ENCODE measurements around the gene FOXD2. TPM values are rescaled to one million over a fixed set of nuclear protein-coding genes. Genes with fewer than 3 reads are reported as not detected.

Gene FOXD2
- total RNA-seq, 1 donor from 2014 or later, result 4.9 TPM

DNA sequence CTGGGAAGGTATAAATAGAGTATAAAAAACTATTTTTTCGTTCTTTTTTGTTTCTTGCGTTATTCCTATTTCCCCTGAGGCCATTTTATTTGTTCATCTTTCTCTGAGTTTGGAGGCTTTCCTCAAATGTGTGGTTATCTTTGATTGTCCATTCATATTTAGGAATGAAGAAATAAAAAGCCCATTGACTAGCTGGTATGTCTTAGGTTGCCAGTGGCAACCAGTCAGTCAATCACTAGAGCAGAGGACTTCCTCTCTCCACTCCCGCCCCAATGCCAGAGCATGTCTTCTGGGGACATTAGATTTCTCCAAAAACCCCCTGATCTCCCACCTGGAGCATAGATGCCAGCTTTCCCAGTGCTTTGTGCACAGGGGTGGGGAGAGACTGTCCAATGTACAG, 42.4 kb upstream of the FOXD2 start:
- H3K9me3 Mint-ChIP-seq, result no peaks in the 10 kb centered on the region
- no peak overlapping the region for H3K27ac Mint-ChIP-seq
- DNase-seq (ENCODE audit: extremely low spot score, unreplicated experiment), result no peak
- no peak overlapping the region for H3K4me3 Mint-ChIP-seq
- TF ChIP-seq, protein P1, sequence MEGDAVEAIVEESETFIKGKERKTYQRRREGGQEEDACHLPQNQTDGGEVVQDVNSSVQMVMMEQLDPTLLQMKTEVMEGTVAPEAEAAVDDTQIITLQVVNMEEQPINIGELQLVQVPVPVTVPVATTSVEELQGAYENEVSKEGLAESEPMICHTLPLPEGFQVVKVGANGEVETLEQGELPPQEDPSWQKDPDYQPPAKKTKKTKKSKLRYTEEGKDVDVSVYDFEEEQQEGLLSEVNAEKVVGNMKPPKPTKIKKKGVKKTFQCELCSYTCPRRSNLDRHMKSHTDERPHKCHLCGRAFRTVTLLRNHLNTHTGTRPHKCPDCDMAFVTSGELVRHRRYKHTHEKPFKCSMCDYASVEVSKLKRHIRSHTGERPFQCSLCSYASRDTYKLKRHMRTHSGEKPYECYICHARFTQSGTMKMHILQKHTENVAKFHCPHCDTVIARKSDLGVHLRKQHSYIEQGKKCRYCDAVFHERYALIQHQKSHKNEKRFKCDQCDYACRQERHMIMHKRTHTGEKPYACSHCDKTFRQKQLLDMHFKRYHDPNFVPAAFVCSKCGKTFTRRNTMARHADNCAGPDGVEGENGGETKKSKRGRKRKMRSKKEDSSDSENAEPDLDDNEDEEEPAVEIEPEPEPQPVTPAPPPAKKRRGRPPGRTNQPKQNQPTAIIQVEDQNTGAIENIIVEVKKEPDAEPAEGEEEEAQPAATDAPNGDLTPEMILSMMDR (conservative IDR thresholded peaks at IDR 0.05), result no peak
- H3K36me3 Mint-ChIP-seq, result no peaks in the 10 kb centered on the region
- peaks cover 35% of the 10 kb centered on the region for H3K27me3 Mint-ChIP-seq
- peaks cover 13% of the 10 kb centered on the region for H3K4me1 Mint-ChIP-seq (ENCODE audit: unreplicated experiment)

DNA sequence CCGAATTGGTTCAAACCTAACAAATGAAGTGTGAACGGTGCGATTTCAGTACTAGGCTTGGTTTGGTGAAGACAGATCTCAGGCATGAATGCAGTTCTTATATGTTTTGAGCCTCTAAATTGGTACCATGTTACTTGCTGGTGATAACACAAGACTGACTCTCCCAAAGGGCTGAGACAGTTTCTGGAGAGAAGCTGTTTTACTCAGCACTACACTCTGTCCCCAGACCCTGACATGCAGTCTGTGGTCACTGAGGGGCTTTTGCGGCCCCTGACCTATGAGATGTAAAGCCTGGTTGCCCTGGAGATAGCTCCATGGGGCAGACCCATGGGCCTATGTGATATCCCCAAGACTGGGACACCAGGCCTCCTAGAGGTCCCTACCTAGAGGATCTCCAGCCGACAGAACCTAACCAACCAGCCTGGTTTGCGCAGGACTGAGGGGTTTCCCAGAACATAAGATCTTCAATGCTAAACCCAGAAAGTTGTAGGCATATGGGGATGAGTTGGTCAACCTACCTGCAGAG, 41.1 kb upstream of the FOXD2 start:
- no peak overlapping the region for H3K27ac Mint-ChIP-seq

DNA sequence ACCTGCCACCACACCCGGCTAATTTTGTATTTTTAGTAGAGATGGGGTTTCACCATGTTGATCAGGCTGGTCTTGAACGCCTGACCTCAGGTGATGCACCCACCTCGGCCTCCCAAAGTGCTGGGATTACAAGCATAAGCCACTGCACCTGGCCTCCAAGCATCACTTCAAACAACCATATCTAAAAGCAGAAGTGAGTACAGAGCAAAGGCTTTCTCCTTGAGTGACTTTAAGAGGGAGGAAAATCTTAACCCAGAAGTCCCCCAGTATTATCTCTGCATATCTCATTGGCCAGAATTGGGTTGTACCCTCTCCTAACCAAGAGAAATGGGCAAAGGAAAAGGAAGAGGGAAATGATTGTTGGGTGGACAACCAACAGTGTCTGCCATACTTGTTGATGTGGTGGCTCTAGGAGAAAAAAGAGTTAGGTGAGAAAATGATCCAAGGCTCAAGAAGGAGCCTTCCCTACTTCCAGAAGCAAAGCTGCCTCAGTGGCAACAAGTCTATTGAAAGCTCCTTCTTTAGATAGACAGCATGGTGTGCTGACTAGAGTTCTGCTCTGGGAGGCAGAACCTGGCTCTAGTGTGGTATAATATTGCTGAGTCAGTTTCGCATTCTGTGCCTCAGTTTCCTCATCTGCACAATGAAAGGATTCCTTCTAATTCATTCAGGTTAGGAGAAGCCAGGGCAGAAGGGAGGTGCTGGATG, 38.6 kb upstream of the FOXD2 start:
- Mint-ChIP-seq H3K36me3 (no peaks in the 10 kb centered on the region), H3K27me3 (peaks cover 43% of the 10 kb centered on the region), H3K4me1 (ENCODE audit: unreplicated experiment) (peaks cover 8% of the 10 kb centered on the region), H3K27ac (no peak overlapping the region), H3K4me3 (no peak overlapping the region), H3K9me3 (no peaks in the 10 kb centered on the region)
- DNase-seq (ENCODE audit: extremely low spot score, unreplicated experiment), result no peak
- TF ChIP-seq, protein P1 (conservative IDR thresholded peaks at IDR 0.05), result no peak

More for the DNA sequence above, 41.1 kb upstream of the FOXD2 start:
- DNase-seq (ENCODE audit: extremely low spot score, unreplicated experiment), result peak; percentile 52
- peaks cover 47% of the 10 kb centered on the region for H3K27me3 Mint-ChIP-seq
- H3K4me1 Mint-ChIP-seq (ENCODE audit: unreplicated experiment), result peaks cover 14% of the 10 kb centered on the region
- H3K36me3 Mint-ChIP-seq, result no peaks in the 10 kb centered on the region
- TF ChIP-seq, protein P1 (conservative IDR thresholded peaks at IDR 0.05), result no peak
- H3K9me3 Mint-ChIP-seq, result no peaks in the 10 kb centered on the region
- no peak overlapping the region for H3K4me3 Mint-ChIP-seq

DNA sequence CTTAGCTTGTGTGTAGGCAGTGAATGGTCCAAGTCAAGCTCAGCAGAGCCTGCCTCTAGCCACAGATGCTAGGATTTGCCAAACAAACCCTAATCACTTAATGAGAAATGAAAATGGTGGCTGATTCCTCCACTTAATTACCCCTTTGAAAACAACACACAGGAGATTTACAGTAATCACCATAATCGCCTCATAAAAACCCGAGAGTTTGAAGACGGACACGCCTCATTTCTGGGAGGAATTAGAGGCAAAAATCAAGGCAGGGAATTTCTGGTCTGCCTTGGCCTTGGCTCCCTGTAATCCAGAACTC, 38.0 kb upstream of the FOXD2 start:
- Mint-ChIP-seq H3K27me3 (peaks cover 43% of the 10 kb centered on the region), H3K27ac (no peak overlapping the region), H3K4me3 (no peak overlapping the region), H3K4me1 (ENCODE audit: unreplicated experiment) (peaks cover 8% of the 10 kb centered on the region), H3K9me3 (no peaks in the 10 kb centered on the region), H3K36me3 (no peaks in the 10 kb centered on the region)
- DNase-seq (ENCODE audit: extremely low spot score, unreplicated experiment), result no peak
- TF ChIP-seq, protein P1 (conservative IDR thresholded peaks at IDR 0.05), result no peak

DNA sequence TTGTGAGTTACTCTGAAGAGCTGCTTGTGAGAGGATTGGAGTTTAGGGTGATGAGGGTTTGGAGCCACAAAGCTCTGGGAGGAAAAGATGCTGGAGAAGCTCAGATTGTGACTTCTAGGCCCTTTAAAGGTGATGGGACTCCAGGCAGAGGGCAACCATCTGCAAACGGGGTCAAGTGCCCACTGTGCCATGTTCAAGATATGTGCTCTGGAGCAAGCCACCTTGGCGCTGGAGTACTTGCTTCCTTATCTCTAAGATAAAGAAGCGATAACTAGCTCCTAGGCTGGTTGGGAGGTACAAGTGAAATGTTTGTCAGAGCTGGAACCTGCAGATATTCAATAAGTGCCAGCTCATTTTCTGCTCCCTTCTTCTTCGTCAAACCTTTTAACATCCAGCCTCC, 36.1 kb upstream of the FOXD2 start:
- no peaks in the 10 kb centered on the region for H3K9me3 Mint-ChIP-seq
- H3K27ac Mint-ChIP-seq, result no peak overlapping the region
- peaks cover 39% of the 10 kb centered on the region for H3K27me3 Mint-ChIP-seq
- H3K36me3 Mint-ChIP-seq, result no peaks in the 10 kb centered on the region
- H3K4me3 Mint-ChIP-seq, result no peak overlapping the region
- TF ChIP-seq, protein P1 (conservative IDR thresholded peaks at IDR 0.05), result no peak
- DNase-seq (ENCODE audit: extremely low spot score, unreplicated experiment), result no peak
- peaks cover 13% of the 10 kb centered on the region for H3K4me1 Mint-ChIP-seq (ENCODE audit: unreplicated experiment)
